HG03558 (cell line): ENCODE results near the gene AGXT2.
"Not testable (repeated sequence)": the region's sequence is repeated elsewhere in the genome, so short reads cannot be mapped to it uniquely, and the experiment has no call there.

Experiments
- ATAC-seq: cut with Tn5 transposase; IDR thresholded peaks from one replicate; pipeline ENCODE4 v1.9.1; 2021; ENCODE audit warnings: moderate number of reproducible peaks; ENCODE audit not compliant: unreplicated experiment; ENCODE audit errors: extremely low read depth

The AGXT2 gene

GRCh38 chr5:35056686-35057085 is 8.9 kb upstream of the AGXT2 start:
- no peak for ATAC-seq

GRCh38 chr5:35052838-35053237 is 5.1 kb upstream of the AGXT2 start:
- ATAC-seq = no peak

- no peak for ATAC-seq
Observed at GRCh38 chr5:35050541-35051126, 2.9 kb upstream of the AGXT2 start.

GRCh38 chr5:35048910-35049309 is 1.2 kb upstream of the AGXT2 start:
- ATAC-seq = no peak

- no peak for ATAC-seq
Observed at GRCh38 chr5:35046774-35047173, 975 bp downstream of the AGXT2 start.

GRCh38 chr5:35045280-35045679 is 2.5 kb downstream of the AGXT2 start:
- no peak for ATAC-seq

- no peak for ATAC-seq
Observed at GRCh38 chr5:35044649-35045048, 3.1 kb downstream of the AGXT2 start.

- ATAC-seq = no peak
Observed at GRCh38 chr5:35042781-35043180, 5.0 kb downstream of the AGXT2 start.

GRCh38 chr5:35041261-35041660 is 6.5 kb downstream of the AGXT2 start:
- ATAC-seq = no peak

- no peak for ATAC-seq
Observed at GRCh38 chr5:35038891-35039290, 8.9 kb downstream of the AGXT2 start.

- no peak for ATAC-seq
Observed at GRCh38 chr5:35036536-35036935, 11.2 kb downstream of the AGXT2 start.

- not testable (repeated sequence) for ATAC-seq
Observed at GRCh38 chr5:35035929-35036328, 11.8 kb downstream of the AGXT2 start.

GRCh38 chr5:35035271-35035670 is 12.5 kb downstream of the AGXT2 start:
- ATAC-seq = no peak

GRCh38 chr5:35032356-35032755 is 15.4 kb downstream of the AGXT2 start:
- no peak for ATAC-seq

GRCh38 chr5:35031276-35031675 is 16.5 kb downstream of the AGXT2 start:
- no peak for ATAC-seq

GRCh38 chr5:35030426-35031100 is 17.2 kb downstream of the AGXT2 start:
- ATAC-seq = no peak

- no peak for ATAC-seq
Observed at GRCh38 chr5:35029333-35029732, 18.4 kb downstream of the AGXT2 start.

GRCh38 chr5:35026941-35027340 is 20.8 kb downstream of the AGXT2 start:
- ATAC-seq = no peak

GRCh38 chr5:35026280-35026840 is 21.4 kb downstream of the AGXT2 start:
- no peak for ATAC-seq

GRCh38 chr5:35024911-35025510 is 22.7 kb downstream of the AGXT2 start:
- ATAC-seq = no peak

- no peak for ATAC-seq
Observed at GRCh38 chr5:35023391-35024178, 24.2 kb downstream of the AGXT2 start.
